Occipital lobe (tissue), 2 donors: ENCODE measurements around the gene DNAL4. TPM values are rescaled to one million over a fixed set of nuclear protein-coding genes. Genes with fewer than 3 reads are reported as not detected.

Experiments used
- DNase-seq: peaks from one replicate; lab custom pipeline; 2025; lab: John Stamatoyannopoulos, UW
- total RNA-seq: library from RNA; depleted of rRNA; stranded (reverse); fragments of >200 nt; gene quantifications from one replicate; pipeline ENCODE4 v1.2.3, GENCODE V29; 2014

Gene DNAL4
- total RNA-seq, 1 donor from 2014 or later, result 17.3 TPM

DNA sequence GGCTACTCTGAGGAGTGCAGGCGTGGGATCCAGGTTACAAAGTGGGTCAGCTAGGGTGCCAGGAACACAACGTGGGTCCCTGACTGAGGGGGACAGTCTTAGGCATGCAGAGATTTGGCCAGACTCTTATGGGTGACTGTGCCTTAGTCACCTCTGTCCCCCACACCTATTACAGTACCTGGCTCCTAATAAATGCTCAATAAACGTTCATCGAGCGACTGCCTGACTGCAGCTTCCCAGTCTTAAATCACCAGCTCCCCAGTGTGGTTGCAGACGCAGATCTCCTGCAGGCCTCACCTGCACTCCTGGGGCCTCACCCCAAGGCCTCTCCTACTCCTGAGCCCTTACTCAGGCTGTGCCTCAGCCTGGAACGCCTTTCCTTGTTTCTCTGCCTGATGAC, 34.9 kb downstream of the DNAL4 start:
- DNase-seq, result no peak

DNA sequence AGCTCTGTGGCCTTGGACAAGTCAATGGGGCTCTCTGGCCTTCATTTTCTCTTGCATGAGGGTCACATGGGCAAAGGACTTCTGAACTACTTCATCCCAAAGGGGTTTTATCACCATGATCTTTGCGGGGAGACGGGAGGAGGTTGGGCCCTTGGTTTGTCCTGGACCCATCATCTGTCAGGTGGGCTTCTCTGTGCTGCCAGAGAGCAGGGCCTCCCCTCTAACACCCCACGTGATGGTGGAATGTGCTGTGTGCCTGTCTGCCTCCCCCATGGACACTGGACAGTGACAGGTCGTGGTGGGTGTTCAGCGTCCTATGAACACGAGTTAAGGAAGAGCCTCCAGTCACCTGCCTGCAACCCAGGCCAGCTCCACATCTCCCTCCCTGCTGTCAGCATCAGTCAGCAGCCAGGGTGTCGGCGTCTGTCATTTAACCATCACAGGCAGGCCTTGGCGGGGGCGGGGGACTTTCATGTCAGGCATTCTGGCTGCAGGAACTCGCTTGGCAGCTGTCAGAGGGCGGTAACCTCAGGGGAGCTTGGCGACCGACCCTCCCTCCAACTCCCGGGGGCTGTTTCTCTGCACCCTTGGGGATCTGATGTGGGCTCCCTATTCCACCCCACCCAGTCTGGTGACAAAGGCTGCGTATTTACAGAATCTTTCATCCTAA, 35.5 kb downstream of the DNAL4 start:
- DNase-seq, result no peak

DNA sequence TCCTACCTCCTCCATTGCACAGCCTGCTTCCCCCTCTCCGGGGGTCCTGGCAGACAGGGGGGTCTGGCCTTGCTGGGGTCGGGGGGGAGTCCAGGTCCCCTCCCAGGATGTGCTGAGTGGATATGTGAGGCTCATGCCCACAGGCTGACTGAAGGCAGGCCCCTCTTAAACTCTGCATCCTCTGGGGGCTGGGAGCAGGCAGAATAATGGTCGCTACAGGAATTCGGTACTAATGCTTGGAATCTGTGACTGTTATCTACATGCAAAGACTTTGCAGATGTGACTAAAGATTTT, 36.5 kb downstream of the DNAL4 start:
- no peak for DNase-seq

DNA sequence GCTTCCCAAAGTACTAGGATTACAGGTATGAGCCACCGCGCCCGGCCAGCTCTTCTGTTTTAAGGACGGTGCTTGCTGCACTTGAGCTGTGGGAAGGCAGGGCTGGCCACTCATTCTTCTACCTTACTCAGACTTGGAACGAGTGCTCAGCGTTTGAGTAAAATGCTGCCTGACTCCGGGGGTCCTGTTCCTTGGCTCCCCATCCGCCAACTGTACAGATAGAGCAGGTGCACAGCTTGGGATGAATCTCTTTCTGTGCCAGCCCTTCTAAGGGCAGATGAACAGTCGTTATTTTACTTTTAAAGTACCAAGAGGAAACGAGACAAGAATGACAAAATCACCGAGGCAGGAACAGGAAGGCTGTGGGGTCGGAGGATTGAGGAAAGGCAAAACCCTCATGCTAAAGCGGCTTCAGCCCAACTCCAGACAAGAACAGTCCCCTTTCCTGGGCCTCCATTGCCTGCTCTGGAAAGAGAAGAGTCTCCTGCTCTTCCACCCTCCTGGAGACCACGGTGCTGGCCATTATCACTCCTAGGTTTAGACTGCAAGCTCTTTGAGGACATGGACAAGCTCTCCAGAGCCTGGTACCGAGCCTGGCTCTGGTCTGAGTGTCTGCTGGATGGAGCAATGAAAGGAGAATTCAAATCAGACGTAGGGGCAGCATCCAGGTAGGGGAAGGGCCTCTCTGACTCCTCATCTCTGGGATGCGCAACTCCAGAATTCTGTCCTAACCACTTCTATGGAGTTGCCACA, 37.1 kb downstream of the DNAL4 start:
- no peak for DNase-seq

DNA sequence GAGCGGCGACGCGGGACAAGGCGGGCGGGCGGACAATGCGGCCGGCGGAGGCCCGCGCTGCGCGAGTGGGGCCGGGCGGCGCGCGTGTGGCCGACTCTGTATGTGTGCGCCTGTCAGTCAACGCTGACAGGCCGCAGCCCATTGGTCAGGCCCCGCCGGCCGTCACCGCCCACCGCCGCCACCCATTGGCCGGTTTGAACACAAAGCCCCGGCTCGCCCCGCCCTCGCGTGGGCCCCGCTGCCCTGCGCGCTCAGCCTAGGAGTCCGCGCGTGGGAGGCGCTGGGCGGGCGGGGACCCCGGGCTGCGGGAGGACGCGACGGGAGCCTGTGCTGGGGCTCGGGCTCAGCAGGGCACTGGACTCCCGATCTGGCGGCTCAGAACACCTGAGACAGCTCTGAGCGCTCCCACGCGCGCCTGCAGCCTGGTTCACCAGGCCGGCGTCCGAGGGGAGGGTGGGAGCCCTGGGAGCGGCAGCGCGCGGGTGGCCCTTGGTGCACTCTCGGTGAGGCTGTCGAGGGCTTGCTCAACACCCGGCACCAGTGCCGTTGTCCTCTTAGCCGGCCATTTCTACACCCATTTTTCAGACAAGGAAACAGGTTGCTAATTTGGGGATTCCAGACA, 37.9 kb downstream of the DNAL4 start, which contains the start of gene SUN2:
Gene SUN2, minus strand, starts transcription at position 88 of the 622 bp plus-strand sequence. CDS start 3,370 bp downstream, outside the sequence.
- peak; percentile 91 for DNase-seq

DNA sequence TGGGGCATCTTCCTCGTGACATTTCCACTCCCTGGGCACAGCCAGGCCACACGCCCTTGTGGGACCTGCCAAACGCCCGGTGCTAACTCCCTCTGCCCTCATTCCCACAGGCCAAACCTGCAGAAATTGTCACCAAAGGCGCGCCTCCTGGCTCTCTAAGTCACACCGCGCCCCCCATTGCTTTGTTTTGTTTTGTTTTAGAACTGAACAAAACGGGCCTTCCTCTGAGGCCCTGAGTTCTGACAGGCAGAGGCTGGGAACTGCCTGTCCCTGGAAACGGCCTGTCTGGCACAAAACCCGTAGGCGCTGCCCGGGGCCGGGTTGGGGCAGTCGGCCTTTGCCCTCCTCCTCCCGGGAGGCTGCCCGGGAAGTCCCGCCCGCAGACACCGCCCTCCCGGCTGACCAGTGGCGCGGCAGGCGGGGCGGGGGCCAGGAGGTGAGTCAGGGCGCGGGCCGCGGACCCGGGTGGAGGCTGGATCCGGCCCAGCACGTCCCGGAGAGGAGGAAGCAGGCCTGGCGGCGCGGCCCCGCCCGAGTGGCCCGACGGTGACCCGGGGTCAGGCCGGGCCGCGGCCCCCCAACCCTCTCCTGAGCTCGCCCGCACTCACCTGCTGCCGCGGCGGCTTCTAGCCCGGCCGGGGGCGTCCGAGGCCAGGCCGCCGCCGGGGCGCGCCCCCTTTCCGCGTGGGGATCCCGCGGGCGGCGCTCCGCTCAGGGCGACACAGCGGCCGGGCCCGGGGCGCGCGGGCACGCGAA, 38.6 kb downstream of the DNAL4 start:
- DNase-seq, result peak; percentile 84

DNA sequence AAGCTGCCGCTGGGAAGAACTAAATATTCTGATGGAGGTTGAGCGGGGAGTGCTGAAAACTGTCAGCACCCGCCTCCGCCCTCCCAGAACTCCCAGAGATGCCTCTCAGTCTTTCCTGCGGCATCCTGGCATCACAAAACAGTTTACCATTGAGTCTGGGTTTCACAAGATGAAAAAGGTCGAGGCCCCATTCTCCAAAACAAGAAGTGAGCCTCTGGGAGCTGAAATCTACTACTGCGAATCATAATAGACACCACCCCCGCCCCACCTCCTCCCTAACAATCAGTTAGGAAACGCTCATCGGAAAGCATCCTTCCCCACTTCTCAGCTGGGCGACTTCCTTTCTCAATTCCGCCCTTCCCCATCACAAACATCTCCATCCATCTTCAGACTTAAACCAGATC, 39.2 kb downstream of the DNAL4 start:
- no peak for DNase-seq

DNA sequence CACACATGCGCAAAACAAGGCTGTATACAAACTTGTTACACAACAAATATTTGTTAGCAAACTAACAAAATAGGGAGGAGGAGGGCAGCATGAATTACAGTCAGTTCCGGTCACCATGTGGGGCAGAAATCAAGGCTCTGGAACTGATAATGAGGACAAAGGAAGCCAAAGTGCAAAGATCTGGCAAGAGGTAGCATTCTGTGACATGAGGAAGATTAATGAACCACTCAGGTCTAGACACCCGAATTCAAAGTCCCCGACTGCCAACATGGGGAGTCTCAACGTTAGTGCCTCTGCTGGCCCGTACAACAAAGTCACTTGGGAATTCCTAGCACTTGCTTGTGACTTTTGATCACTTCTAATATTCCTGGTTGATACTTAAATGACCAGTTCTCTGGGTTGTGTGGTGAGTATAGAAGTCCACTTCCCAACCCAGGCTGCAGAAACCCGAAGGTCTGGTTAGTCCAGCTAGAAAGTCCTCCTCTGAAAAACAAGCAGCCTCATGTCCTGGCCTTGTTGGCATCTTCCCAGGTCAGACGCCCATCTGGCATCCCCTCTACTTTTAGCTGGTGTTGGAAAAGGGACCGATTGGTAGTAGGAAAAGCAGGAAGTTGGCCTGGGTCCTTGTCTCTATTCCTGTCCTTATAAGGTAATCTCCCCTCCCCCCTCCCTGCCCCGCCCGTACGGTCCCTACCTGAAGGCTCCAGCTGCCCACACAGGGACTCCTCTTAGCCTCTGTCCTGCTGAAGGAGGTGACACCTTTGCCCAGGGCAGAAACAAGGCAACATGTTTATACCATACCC, 39.8 kb downstream of the DNAL4 start:
- peak; percentile 55 for DNase-seq

DNA sequence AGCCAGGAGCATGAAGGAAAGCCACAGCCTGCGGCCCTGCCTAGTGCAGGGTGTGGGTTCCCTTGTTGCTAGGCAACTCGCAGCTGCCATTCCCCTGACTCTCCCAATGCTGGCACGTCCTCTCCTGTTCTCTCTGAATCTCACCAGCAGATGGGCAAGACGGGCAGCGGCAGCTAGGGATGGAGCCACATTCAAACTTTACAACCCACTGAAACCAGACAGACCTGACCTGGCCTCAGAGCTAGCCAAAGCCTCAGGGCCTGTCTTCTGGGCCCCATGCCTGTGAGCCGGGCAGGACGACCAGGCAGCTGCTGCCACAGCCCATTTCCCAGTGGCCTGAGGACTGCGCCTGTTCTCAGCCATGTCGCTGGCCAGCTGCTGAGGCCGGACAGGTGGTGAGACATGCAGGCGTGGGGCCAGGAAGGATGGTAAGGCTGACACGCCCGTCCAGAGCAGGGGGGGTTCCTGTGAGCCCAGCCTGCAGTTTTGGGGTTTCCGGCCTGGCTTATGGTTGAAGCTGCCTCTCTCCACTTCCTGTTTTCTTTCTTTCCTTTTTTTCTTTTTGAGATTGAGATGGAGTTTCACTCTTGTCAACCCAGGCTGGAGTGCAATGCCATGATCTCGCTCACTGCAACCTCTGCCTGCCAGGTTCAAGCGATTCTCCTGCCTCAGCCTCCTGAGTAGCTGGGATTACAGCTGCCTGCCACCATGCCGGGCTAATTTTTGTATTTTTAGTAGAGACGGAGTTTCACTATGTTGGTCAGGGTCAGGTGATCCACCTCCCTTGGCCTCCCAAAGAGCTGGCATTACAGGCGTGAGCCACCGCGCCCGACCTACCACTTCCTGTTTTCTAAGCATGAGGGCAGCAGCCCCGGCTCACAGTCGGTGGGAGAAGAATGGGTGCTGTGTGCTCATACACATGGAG, 42.3 kb downstream of the DNAL4 start:
- DNase-seq, result peak; percentile 32

DNA sequence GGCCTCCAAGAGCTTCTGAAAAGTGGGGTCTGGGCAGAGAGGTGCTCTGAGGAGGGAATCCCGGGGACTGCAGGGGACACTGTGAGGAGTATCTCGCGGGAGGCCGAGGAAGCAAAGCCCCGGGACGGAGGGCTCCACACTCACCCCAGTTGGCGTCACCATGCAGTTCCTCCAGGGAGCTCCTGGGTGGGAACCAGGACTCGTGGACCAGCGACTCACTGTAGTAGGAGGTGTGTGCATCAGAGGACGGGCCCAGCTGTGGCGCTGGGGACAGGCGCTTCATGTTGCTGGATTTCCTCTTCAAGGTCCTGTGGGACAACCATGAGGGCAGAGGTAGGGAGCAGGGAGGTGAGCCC, 42.9 kb downstream of the DNAL4 start:
- DNase-seq, result no peak

DNA sequence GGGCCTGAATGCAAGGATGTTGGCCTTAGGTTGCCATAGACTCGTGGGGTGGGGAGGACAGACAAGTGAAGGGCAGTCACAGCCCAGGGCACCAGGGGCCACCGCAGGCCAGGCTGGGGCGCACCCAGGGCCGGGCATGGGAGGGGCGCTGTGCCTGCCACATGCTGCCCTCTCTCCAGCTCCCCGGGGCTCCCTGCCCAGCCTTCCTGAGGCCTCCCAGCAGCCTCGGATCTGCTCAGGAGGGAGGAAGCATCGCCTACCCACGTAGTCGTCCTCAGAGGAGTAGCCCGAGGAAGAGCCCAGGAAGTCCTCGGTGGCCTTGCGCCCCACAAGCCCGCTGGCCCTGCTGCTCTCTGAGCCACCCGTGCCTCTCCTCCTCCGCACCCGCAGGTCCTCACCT, 43.3 kb downstream of the DNAL4 start:
- no peak for DNase-seq

DNA sequence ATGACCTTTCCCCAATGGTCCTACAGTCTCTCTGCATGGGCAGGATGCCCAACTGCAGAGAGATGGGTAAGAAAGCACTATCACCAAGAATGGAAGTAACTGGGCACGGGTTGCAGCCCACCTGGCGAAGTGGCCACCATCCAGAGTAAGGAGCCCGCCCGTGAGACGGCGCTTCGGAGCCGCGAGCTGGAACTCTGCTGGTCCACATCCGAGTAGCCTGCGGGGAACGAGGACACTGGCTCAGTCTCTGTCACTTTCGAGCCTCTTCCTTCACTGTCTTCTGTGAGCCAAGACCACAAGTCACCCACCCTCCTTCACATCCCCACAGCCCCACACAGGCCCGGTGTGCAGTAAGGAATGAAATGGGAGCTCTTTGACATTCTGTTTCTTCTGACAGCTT, 43.8 kb downstream of the DNAL4 start:
- DNase-seq, result no peak

DNA sequence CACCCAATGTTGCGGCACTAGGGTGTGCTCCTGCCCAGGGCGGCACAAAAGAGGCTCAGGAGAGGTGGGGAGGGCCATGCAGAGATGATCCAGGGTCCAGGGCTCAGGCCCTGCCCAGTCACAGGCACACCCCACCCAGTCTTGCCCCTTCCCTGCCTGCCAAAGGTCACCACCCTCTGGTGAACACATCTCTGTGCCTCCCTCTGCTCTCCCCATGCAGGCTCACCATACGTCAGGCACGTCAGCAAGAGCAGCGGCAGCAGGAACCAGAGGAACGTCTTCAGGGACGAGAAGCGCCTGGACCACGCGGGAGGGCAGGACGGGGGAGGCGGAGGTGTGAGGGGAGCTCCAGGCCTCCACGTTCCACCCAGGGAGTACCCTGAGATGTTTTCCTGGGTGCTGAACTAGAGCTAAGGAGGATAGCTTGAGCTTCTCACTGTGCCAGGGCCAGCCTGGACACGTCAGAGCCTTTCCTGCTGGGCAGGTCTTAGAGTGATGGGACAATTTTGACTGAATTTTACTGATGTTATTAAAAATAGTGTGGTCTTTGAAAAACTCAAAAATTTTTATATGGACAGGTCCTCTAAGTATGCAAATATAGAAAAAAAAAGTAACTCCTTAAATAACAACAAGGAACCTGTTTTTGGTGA, 45.3 kb downstream of the DNAL4 start:
- no peak for DNase-seq

DNA sequence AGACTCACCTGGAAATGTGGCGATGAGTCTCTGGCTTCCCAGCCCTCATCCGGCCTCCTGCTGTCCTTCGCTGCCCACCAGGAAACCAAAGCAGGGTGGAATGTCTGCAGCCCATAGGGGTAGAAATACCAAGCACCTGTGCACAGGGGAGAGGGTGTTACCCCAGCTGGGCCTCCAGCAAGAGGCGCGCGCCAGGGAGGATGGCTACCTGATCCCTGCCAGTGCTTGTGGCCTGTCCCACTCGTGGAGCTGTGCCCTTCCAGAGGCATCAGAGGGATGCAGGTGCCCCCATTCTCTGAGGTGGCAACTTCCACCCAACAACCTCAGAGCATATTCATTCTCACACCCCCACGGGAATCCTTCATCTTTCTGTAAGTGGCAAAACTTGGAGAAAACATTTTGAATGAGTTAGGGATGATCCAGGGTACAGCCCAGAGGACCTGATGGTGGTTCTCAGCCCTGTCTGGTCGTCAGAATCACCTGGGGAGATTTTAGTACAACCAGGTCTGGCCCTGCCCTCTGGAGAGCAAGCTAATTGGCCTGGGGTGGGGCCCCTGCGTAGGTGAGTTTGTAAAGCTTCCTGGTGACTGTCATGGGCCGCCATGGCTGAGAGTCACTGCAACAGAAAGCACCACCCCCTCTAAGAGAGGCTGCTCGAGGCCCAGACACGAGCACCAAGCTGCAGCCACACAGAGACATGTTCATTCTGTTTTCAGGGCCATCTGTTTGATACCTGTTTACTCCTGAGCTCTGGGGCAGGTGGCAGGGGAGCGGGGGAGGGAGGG, 48.1 kb downstream of the DNAL4 start:
- DNase-seq, result no peak

DNA sequence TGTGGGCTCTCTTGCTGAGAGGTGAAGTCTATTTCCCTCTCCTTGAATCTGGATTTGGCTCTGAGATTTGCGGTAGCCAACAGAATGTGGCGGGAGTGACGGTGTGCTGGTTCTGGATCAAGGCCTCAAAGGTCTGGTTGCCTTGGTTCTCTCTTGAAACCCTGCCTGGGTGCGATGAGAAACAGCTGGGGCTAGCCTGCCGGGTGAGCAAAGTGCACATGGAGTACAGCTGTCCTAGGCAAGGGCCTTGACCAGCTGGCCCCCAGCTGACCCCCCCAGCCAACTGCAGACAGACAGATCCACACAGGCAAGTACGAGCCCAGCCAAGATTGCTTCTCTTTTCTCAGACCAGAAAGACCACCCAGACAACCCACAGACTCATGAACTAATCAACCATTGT, 49.0 kb downstream of the DNAL4 start:
- no peak for DNase-seq

DNA sequence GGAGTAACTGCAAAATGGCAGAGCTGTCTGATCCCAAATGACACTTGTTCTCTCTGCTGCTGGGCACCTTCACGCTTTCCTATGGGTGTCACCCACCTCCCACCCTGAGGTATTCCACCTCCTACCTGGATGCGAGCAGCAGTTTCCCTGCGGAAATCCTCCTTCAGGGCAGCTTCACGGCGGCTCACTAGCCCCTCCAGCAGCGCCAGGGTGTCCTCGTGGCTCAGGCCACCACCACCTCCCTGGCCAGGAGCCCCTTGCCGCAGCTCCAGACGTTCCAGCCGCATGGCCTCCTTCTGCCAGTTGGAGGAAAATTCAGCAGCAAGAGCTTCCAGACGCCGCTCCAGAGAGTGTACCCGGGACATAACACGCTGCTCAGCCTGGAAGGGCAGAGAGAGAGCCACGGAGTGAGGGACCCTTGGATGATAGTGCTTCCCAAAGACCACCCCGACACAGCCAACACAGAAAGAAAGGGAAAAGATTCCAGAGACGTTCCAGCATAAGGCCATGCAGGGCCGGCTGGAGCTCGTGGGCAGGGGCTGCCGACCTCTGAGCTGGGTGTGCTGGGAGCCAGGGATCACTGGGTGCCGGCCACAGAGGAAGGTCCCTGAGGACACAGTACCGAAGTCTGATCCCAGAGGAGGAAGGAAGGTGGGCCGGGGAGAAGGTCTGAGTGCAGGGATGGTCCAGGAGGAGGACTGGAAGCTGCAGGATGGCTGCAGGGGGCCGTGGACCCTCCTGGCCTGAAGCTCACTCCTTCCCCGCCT, 51.6 kb downstream of the DNAL4 start:
- DNase-seq, result no peak

DNA sequence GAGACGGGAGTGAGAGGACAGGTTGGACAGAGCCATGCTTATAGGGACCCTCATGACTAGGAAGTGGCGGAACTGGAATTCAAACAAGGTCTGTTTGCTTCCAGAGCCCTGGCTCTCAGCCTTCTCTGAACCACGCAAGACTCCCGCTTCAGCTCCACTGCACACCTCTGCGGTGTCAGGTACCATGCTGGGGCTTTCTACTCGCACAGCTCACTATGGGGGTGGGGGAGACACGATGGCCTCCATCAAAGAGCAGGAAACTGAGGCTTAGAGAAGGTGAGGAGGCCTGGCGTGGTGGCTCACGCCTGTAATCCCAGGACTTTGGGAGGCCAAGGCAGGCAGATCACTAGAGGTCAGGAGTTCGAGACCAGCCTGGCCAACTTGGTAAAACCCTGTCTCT, 52.4 kb downstream of the DNAL4 start:
- no peak for DNase-seq

DNA sequence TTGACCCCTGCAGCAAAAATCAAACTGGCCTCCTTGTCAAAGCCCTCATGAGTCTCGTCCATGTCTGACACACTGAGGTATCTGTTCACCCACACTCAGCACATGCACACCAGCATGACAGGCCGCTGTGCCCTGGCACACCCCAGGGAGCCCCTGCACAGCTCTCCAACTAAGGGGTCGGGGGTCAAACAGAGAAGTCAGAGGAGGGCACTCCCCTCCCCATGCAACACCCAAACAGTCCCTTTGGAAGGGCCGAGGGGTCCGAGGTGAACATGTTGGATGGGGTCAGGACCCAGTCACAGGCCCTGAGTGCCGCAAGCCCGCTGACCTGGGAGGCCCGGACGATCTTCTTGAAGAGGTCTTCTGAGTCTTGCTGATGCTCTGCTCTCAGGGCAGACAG, 52.8 kb downstream of the DNAL4 start:
- DNase-seq, result no peak
